ENCODE data around the gene ILK.

Gene ILK

DNA sequence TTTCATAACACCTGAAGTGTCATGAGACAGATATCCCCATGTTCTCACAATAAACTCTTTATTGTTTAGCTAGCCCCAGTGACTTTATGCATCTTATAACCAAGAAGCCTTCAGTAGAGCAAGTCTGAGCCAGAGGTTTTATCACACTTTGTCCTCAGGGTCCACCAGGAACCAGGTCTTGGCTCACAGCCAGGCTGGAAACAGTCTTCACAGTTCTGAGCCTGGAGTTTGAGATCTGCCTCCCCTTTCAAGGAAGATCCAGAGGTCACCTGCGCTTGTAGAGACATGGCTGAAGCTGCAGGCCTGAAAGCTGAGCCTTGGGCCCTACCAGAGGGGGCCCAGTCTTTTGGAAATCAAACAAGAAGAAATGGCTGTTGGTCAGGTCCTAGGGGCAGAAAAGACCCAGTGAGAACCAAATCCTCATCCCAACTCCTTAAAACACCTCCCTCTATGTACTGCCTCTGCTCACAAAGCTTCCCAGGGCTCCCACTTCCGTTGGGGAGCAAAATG, 3.6 kb upstream of the ILK start:
- Histone ChIP-seq H3K4me1 (ENCODE audit: insufficient read depth, low read length) (peaks cover 9% of the 10 kb centered on the region), H3K27ac (ENCODE audit: low read length) (no peak overlapping the region), H3K9me3 (ENCODE audit: insufficient read depth, low read depth, low read length) (no peaks in the 10 kb centered on the region), H3K4me3 (ENCODE audit: low read length) (no peak overlapping the region), H3K27me3 (ENCODE audit: insufficient read depth, low read length) (no peaks in the 10 kb centered on the region), H3K36me3 (ENCODE audit: insufficient read depth, low read depth, low read length) (peaks cover 52% of the 10 kb centered on the region), H3K9ac (ENCODE audit: low read depth, low read length) (no peak overlapping the region)

DNA sequence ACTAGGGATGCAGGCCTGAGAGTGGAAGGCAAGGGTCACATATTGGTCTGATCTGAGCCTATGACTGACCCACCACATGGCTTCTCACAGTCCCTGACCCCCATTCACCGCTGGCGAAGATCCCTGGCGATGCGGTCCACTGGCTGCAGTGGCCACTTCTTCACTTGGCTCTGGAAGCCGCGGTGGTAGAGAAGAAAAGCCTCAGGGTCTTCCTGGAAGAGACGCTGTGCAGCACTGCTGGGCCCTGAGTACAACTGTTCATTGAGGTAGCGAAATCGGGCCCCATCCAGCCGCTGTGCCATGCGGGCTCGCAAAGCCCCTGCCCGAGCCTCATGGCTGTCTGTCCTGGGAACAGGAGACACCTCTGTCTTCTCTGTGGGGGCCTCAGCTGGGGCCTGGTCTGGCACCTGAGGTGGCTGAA, 2.5 kb upstream of the ILK start:
- Histone ChIP-seq H3K27ac (ENCODE audit: low read length) (no peak overlapping the region), H3K4me3 (ENCODE audit: low read length) (no peak overlapping the region), H3K9me3 (ENCODE audit: insufficient read depth, low read depth, low read length) (no peaks in the 10 kb centered on the region), H3K36me3 (ENCODE audit: insufficient read depth, low read depth, low read length) (peaks cover 58% of the 10 kb centered on the region), H3K27me3 (ENCODE audit: insufficient read depth, low read length) (no peaks in the 10 kb centered on the region), H3K9ac (ENCODE audit: low read depth, low read length) (no peak overlapping the region), H3K4me1 (ENCODE audit: insufficient read depth, low read length) (peaks cover 9% of the 10 kb centered on the region)

DNA sequence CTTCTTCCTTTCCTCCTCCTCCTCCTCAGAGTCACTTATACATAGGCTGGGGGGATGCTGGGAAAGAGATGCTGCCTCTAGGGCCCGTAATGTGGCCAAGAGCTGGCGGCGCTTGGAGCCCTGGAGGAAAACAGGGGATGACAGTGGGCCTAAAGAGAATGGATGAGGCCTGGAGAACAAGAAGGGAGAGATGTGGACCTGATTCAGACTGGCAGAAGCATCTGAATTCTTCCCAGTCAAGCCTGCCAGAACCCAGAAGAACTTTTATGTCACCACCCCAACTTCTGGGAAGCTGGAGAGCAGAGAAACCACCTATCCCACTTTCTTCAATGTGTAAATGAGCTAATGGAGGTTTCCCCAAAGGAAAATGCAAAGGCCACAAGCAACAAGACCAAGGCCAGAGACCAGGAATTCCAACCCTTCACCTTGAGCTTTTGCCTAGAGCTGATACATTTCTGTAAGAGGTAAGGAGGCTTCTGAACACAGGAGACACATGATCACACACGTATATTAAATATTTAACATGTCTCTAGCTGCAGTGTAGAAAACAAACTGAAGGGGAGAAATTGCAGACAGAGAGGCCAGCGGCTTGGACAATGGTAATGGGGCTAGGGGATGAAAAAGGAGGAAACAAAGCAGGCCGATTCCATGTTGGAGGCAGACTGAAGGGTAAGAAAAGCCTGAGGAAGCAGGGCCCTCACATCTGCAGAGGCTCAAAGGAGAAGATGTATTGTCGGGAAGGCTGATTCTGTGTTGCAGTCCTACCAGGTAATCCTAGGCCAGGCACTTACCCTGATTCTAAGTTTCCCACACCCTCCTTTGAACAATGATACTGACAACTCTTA, 1.3 kb upstream of the ILK start:
- Histone ChIP-seq H3K9ac (ENCODE audit: low read depth, low read length) (peak overlapping the region; percentile 90), H3K27me3 (ENCODE audit: insufficient read depth, low read length) (no peaks in the 10 kb centered on the region), H3K4me1 (ENCODE audit: insufficient read depth, low read length) (peaks cover 17% of the 10 kb centered on the region), H3K36me3 (ENCODE audit: insufficient read depth, low read depth, low read length) (peaks cover 55% of the 10 kb centered on the region), H3K27ac (ENCODE audit: low read length) (no peak overlapping the region), H3K4me3 (ENCODE audit: low read length) (peak overlapping the region; percentile 84), H3K9me3 (ENCODE audit: insufficient read depth, low read depth, low read length) (no peaks in the 10 kb centered on the region)

DNA sequence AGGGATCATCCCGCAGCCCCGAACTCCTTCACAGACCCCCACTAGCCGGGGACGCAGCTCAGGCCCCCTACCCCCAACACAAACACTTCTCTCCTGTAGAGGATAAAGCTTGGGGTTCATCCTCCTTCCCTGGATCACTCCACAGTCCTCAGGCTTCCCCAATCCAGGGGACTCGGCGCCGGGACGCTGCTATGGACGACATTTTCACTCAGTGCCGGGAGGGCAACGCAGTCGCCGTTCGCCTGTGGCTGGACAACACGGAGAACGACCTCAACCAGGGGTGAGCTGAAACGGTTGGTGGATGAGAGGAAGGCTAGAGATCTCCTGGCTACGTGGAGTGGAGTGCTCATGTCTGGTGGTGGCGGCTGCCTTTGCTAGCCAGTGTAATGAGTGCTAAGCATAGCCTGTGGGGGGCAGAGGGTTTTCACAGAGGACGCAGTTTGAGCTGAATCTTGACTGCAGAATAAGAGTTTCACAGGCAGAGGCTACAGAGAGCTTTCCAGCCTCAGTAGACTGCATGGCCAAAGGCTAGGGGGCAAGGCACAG, 580 bp downstream of the ILK start:
- Histone ChIP-seq H3K36me3 (ENCODE audit: insufficient read depth, low read depth, low read length) (peaks cover 56% of the 10 kb centered on the region), H3K4me1 (ENCODE audit: insufficient read depth, low read length) (peaks cover 21% of the 10 kb centered on the region)

DNA sequence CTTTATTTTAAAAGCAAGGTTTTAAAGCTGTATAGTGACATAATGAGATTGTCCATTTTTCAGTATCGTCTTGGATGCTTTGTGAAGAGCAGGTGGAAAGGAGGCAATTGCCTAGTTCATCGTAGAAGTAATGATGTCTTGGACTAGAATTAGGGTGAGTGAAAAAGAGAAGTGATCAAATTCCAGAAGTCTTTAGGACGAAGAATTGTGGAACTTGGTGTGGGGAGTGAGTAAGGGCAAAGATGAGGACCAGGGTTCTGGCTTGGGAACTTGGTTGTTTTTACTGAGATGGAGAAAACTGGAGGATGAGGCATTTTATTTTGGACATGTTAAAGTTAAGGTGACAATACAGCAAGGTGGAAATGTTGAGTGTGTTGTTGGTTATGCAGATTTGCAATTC, 1.2 kb downstream of the ILK start:
- Histone ChIP-seq H3K9me3 (ENCODE audit: insufficient read depth, low read depth, low read length) (no peaks in the 10 kb centered on the region), H3K27ac (ENCODE audit: low read length) (no peak overlapping the region), H3K27me3 (ENCODE audit: insufficient read depth, low read length) (no peaks in the 10 kb centered on the region), H3K9ac (ENCODE audit: low read depth, low read length) (peak overlapping the region; percentile 90; the same call in 1 of the 2 replicates), H3K36me3 (ENCODE audit: insufficient read depth, low read depth, low read length) (peaks cover 56% of the 10 kb centered on the region), H3K4me3 (ENCODE audit: low read length) (peak overlapping the region; percentile 84), H3K4me1 (ENCODE audit: insufficient read depth, low read length) (peaks cover 21% of the 10 kb centered on the region)

More for the DNA sequence above, 580 bp downstream of the ILK start:
- Histone ChIP-seq H3K9ac (ENCODE audit: low read depth, low read length) (peak overlapping the region; percentile 90), H3K9me3 (ENCODE audit: insufficient read depth, low read depth, low read length) (no peaks in the 10 kb centered on the region), H3K27ac (ENCODE audit: low read length) (peak overlapping the region; percentile 63), H3K27me3 (ENCODE audit: insufficient read depth, low read length) (no peaks in the 10 kb centered on the region), H3K4me3 (ENCODE audit: low read length) (peak overlapping the region; percentile 84)

DNA sequence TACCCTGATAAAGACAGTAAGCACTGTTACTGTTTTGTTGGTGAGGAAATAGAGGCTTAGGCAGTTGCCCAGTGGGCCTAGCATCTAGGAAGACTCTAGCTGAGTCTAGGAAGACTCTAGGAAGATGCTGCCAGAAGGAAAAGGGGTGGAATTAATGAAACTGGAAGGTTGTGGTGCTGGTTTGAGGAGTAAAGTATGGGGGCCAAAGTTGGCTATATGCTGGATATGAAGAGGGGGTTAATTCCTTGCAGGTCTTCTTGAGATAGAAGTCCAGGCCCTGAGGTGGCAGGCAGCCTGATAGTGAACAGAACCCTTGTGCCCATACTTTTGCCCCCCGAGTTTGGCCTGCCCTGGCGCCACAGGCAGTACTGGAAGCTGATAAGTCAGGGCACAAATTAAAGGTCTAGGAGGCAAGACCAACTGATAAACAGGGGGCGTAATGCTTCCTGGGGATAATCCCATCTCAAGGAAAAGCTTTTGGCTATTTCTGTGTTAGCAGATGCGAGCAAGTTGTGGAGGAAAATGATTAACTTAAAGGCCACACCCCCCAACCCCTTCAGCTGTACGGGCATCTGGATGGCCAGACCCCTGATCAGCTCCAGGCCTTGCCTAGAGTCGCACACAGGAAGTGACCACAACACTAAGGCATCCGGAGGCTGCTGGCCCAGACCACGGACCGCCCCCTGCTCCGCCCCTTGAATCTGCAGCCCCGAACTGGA, 3.1 kb downstream of the ILK start:
- peaks cover 21% of the 10 kb centered on the region for H3K4me1 ChIP-seq (ENCODE audit: insufficient read depth, low read length)
- H3K27me3 ChIP-seq (ENCODE audit: insufficient read depth, low read length), result no peaks in the 10 kb centered on the region
- peak overlapping the region; percentile 80 for H3K27ac ChIP-seq (ENCODE audit: low read length)
- peak overlapping the region; percentile 18; the same call in 1 of the 2 replicates for H3K4me3 ChIP-seq (ENCODE audit: low read length)
- peaks cover 54% of the 10 kb centered on the region for H3K36me3 ChIP-seq (ENCODE audit: insufficient read depth, low read depth, low read length)
- H3K9ac ChIP-seq (ENCODE audit: low read depth, low read length), result peak overlapping the region; percentile 75; the same call in 1 of the 2 replicates
- H3K9me3 ChIP-seq (ENCODE audit: insufficient read depth, low read depth, low read length), result no peaks in the 10 kb centered on the region

DNA sequence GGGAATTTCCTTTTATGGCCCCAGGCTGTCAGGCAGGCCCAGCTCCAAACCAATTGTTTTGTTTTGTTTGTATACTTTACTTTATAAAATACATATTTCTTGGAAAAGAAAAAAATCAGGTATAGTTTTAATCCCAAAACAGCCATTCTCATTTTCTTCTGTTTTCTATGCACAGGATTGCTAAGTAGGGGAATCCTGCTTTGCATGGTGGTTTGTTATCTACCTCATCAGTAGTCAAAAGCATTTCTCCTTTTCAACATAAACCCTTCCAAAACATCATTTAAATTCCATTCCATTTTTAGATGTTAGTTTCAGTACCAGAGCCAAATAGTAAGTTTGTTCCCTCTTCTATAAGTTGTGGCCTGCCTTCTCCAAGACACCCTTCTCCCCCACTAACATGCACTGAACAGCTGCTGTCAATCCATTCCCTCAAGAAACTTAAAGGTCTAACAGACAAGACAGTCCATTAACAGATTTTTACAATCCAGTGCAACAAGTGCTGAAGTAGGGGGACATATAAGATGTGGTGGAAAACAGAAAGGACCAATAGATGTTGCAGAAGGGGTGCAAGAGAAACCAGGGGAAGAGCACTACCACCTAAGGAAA, 3.7 kb downstream of the ILK start:
- Histone ChIP-seq H3K27ac (ENCODE audit: low read length) (peak overlapping the region; percentile 95), H3K9ac (ENCODE audit: low read depth, low read length) (peak overlapping the region; percentile 70; the same call in 1 of the 2 replicates), H3K9me3 (ENCODE audit: insufficient read depth, low read depth, low read length) (no peaks in the 10 kb centered on the region), H3K4me1 (ENCODE audit: insufficient read depth, low read length) (peaks cover 21% of the 10 kb centered on the region), H3K27me3 (ENCODE audit: insufficient read depth, low read length) (no peaks in the 10 kb centered on the region), H3K36me3 (ENCODE audit: insufficient read depth, low read depth, low read length) (peaks cover 51% of the 10 kb centered on the region), H3K4me3 (ENCODE audit: low read length) (peak overlapping the region; percentile 31; the same call in 1 of the 2 replicates)

DNA sequence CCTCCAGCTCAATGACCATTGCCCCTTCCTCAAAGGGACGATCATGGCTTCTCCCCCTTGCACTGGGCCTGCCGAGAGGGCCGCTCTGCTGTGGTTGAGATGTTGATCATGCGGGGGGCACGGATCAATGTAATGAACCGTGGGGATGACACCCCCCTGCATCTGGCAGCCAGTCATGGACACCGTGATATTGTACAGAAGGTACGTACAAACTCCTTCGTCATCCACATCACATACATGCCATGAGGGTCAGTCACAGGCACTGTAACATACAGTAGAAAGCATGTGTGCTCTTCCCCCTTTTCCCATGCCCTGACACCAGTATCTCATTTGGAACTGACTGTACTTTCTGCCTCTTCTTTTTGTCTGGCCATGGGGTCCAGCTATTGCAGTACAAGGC, 4.4 kb downstream of the ILK start:
- H3K4me1 ChIP-seq (ENCODE audit: insufficient read depth, low read length), result peaks cover 19% of the 10 kb centered on the region
- peak overlapping the region; percentile 95 for H3K27ac ChIP-seq (ENCODE audit: low read length)
- H3K9ac ChIP-seq (ENCODE audit: low read depth, low read length), result no peak overlapping the region
- peaks cover 51% of the 10 kb centered on the region for H3K36me3 ChIP-seq (ENCODE audit: insufficient read depth, low read depth, low read length)
- H3K9me3 ChIP-seq (ENCODE audit: insufficient read depth, low read depth, low read length), result no peaks in the 10 kb centered on the region
- H3K27me3 ChIP-seq (ENCODE audit: insufficient read depth, low read length), result no peaks in the 10 kb centered on the region
- H3K4me3 ChIP-seq (ENCODE audit: low read length), result no peak overlapping the region

DNA sequence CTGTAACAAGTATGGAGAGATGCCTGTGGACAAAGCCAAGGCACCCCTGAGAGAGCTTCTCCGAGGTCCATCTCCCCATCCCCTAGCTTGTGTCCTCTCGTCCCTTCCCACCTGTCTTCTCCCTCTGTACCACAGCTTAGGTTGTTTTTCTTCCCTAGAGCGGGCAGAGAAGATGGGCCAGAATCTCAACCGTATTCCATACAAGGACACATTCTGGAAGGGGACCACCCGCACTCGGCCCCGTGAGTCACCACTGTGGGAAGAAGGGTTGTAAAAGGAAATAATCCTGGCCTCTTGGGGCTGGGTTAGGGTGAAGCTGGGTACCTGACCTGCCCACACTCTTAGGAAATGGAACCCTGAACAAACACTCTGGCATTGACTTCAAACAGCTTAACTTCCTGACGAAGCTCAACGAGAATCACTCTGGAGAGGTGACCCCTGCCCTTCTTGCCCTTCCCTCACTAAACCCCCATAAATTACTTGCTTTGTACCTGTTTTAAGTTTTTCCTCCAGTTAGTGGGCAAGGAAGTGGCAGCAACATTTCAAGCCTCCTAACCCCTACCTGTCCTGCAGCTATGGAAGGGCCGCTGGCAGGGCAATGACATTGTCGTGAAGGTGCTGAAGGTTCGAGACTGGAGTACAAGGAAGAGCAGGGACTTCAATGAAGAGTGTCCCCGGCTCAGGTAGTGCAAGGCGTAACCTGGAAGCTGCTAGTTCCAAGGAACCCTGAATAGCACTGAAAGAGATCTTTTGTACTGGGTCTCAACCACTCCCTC, 5.3 kb downstream of the ILK start:
- Histone ChIP-seq H3K27me3 (ENCODE audit: insufficient read depth, low read length) (no peaks in the 10 kb centered on the region), H3K4me1 (ENCODE audit: insufficient read depth, low read length) (peaks cover 22% of the 10 kb centered on the region), H3K27ac (ENCODE audit: low read length) (no peak overlapping the region), H3K9ac (ENCODE audit: low read depth, low read length) (no peak overlapping the region), H3K36me3 (ENCODE audit: insufficient read depth, low read depth, low read length) (peaks cover 51% of the 10 kb centered on the region), H3K9me3 (ENCODE audit: insufficient read depth, low read depth, low read length) (no peaks in the 10 kb centered on the region), H3K4me3 (ENCODE audit: low read length) (no peak overlapping the region)

DNA sequence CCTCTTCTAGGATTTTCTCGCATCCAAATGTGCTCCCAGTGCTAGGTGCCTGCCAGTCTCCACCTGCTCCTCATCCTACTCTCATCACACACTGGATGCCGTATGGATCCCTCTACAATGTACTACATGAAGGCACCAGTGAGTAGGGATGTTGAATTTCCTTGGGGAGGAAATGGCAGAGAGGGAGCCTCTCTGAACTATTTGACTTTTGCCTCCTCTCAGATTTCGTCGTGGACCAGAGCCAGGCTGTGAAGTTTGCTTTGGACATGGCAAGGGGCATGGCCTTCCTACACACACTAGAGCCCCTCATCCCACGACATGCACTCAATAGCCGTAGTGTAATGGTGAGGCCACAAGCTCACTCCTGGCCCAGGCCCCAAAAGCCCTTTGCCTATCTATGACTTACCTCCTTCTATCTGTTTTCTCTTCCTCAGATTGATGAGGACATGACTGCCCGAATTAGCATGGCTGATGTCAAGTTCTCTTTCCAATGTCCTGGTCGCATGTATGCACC, 6.0 kb downstream of the ILK start:
- no peak overlapping the region for H3K9ac ChIP-seq (ENCODE audit: low read depth, low read length)
- H3K36me3 ChIP-seq (ENCODE audit: insufficient read depth, low read depth, low read length), result peaks cover 56% of the 10 kb centered on the region
- no peak overlapping the region for H3K4me3 ChIP-seq (ENCODE audit: low read length)
- no peaks in the 10 kb centered on the region for H3K27me3 ChIP-seq (ENCODE audit: insufficient read depth, low read length)
- H3K27ac ChIP-seq (ENCODE audit: low read length), result no peak overlapping the region
- H3K4me1 ChIP-seq (ENCODE audit: insufficient read depth, low read length), result peaks cover 22% of the 10 kb centered on the region
- H3K9me3 ChIP-seq (ENCODE audit: insufficient read depth, low read depth, low read length), result no peaks in the 10 kb centered on the region

All from iPS-20b (cell line).